ENCODE measurements around the gene ITCH.

The ITCH gene

DNA sequence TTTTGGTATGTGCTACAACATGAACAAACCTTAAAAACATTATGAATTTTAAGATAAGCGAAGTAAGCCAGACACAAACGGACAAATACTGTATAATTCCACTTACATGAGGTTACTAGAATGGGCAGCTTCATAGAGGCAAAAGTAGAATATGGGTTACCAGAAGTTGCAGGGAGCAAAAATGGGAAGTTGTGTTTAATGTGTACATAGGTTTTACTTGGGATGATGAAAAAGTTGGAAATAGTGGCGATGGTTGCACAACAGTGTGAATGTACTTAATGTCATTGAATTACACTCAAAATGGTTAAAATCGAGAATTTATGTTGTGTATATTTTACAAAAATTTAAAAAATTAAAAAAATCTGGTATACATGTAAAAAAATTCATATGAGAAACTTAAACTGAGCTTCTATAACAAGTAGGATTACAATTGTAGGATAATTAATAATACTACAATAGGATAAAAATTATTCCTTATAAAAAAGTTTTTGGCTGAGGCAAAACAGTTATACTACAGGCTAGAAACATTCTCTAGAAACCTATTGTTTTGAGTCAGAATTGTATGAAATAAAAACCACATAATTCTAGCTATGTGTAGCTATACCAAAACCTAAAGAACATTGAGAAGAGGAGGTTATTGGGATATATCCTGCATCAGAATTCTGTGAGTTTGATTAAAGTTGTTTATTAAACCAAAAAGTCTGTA, 128.3 kb downstream of the ITCH start:
- no peak for DNase-seq
- no peak overlapping the region for H3K4me2 ChIP-seq (ENCODE audit: insufficient read depth, low read length)
- H3K27me3 ChIP-seq (ENCODE audit: insufficient read depth, low read length, poor library complexity): no peaks in the 10 kb centered on the region
- no peak overlapping the region for H3K4me3 ChIP-seq (ENCODE audit: low read depth in 1 of 2, low read length in 2 of 2)
- no peaks in the 10 kb centered on the region for H3K9me3 ChIP-seq (ENCODE audit: insufficient read depth, low read length, severe bottlenecking)
- H3K36me3 ChIP-seq (ENCODE audit: insufficient read depth, low read length): peaks cover 89% of the 10 kb centered on the region
- H3K79me2 ChIP-seq (ENCODE audit: insufficient read depth, low read length): no peaks in the 10 kb centered on the region
- H2AFZ ChIP-seq (ENCODE audit: low read depth, low read length): no peak overlapping the region
- H3K9ac ChIP-seq (ENCODE audit: low read depth, low read length): no peak overlapping the region
- no peaks in the 10 kb centered on the region for H3K4me1 ChIP-seq (ENCODE audit: insufficient read depth, low read length)
- H4K20me1 ChIP-seq (ENCODE audit: insufficient read depth, low read length): no peaks in the 10 kb centered on the region
- no peak for ATAC-seq (ENCODE audit: insufficient read depth, low read depth)
- TF ChIP-seq, protein P1, sequence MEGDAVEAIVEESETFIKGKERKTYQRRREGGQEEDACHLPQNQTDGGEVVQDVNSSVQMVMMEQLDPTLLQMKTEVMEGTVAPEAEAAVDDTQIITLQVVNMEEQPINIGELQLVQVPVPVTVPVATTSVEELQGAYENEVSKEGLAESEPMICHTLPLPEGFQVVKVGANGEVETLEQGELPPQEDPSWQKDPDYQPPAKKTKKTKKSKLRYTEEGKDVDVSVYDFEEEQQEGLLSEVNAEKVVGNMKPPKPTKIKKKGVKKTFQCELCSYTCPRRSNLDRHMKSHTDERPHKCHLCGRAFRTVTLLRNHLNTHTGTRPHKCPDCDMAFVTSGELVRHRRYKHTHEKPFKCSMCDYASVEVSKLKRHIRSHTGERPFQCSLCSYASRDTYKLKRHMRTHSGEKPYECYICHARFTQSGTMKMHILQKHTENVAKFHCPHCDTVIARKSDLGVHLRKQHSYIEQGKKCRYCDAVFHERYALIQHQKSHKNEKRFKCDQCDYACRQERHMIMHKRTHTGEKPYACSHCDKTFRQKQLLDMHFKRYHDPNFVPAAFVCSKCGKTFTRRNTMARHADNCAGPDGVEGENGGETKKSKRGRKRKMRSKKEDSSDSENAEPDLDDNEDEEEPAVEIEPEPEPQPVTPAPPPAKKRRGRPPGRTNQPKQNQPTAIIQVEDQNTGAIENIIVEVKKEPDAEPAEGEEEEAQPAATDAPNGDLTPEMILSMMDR (IDR thresholded peaks at IDR 0.05; ENCODE audit: borderline replicate concordance, extremely low read depth, low read length, poor library complexity, severe bottlenecking): no peak
- no peak overlapping the region for H3K27ac ChIP-seq (ENCODE audit: low read length)

DNA sequence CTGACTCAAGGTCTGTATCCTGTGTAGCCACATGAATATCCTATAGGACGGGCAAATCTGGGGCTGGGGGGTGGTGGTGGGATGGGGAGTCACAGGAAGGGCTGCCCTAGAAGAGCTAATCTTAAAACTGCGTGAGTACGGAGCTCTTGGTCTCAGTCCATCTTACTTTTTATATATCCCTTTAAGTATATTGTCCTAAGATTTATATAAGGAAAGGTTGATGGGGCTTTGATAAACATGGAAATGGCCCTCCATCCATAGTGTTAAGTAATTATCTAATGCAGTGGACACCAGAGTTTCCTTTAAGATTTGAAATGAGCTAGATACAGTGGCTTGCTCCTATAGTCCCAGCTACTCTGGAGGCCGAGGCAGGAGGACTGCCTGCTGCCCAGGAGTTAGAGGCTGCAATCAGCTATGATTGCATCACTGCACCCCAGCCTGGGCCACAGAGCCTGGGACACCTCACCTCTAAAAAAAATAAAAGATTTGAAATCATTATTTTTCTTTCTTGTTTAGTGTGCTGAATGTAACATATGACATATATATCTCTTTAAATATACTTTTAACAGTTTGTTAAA, 128.9 kb downstream of the ITCH start:
- Histone ChIP-seq H3K36me3 (ENCODE audit: insufficient read depth, low read length) (peaks cover 89% of the 10 kb centered on the region), H3K9ac (ENCODE audit: low read depth, low read length) (no peak overlapping the region), H4K20me1 (ENCODE audit: insufficient read depth, low read length) (no peaks in the 10 kb centered on the region), H3K79me2 (ENCODE audit: insufficient read depth, low read length) (no peaks in the 10 kb centered on the region), H3K4me2 (ENCODE audit: insufficient read depth, low read length) (no peak overlapping the region), H2AFZ (ENCODE audit: low read depth, low read length) (no peak overlapping the region), H3K27ac (ENCODE audit: low read length) (no peak overlapping the region), H3K27me3 (ENCODE audit: insufficient read depth, low read length, poor library complexity) (no peaks in the 10 kb centered on the region), H3K9me3 (ENCODE audit: insufficient read depth, low read length, severe bottlenecking) (no peaks in the 10 kb centered on the region), H3K4me1 (ENCODE audit: insufficient read depth, low read length) (no peaks in the 10 kb centered on the region), H3K4me3 (ENCODE audit: low read depth in 1 of 2, low read length in 2 of 2) (no peak overlapping the region)
- TF ChIP-seq, protein P1 (IDR thresholded peaks at IDR 0.05; ENCODE audit: borderline replicate concordance, extremely low read depth, low read length, poor library complexity, severe bottlenecking): no peak
- TF ChIP-seq EZH2 (IDR thresholded peaks at IDR 0.05; ENCODE audit: borderline replicate concordance, low read depth, low read length, severe bottlenecking): no peak
- DNase-seq: no peak
- no peak for ATAC-seq (ENCODE audit: insufficient read depth, low read depth)

DNA sequence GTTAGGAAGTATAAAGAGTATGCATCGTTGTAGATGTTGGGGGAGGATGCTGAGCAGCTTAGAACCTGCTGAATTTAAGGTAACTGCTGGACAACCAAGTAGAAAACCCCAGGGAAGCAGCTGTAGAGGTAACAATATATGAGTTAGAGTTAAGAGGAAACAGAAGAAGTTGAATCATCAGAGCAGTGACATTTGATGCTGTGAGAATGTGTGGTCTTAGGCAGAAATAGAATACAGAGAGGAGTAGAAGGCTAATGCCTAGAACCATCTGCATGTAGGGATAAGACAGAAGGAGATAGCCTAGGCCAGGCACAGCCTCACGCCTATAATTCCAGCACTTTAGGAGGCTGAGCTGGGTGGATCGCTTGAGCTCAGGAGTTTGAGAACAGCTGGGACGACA, 130.6 kb downstream of the ITCH start:
- H3K36me3 ChIP-seq (ENCODE audit: insufficient read depth, low read length): peaks cover 90% of the 10 kb centered on the region
- H3K9me3 ChIP-seq (ENCODE audit: insufficient read depth, low read length, severe bottlenecking): peaks cover 3% of the 10 kb centered on the region
- no peak for ATAC-seq (ENCODE audit: insufficient read depth, low read depth)
- peaks cover 4% of the 10 kb centered on the region; the same call in 1 of the 2 replicates for H3K79me2 ChIP-seq (ENCODE audit: insufficient read depth, low read length)
- H4K20me1 ChIP-seq (ENCODE audit: insufficient read depth, low read length): no peaks in the 10 kb centered on the region
- H3K27me3 ChIP-seq (ENCODE audit: insufficient read depth, low read length, poor library complexity): no peaks in the 10 kb centered on the region
- no peak overlapping the region for H3K4me2 ChIP-seq (ENCODE audit: insufficient read depth, low read length)
- DNase-seq: no peak
- H2AFZ ChIP-seq (ENCODE audit: low read depth, low read length): no peak overlapping the region
- no peak overlapping the region for H3K4me3 ChIP-seq (ENCODE audit: low read depth in 1 of 2, low read length in 2 of 2)
- no peaks in the 10 kb centered on the region for H3K4me1 ChIP-seq (ENCODE audit: insufficient read depth, low read length)
- H3K27ac ChIP-seq (ENCODE audit: low read length): no peak overlapping the region
- no peak overlapping the region for H3K9ac ChIP-seq (ENCODE audit: low read depth, low read length)
- TF ChIP-seq EZH2 (IDR thresholded peaks at IDR 0.05; ENCODE audit: borderline replicate concordance, low read depth, low read length, severe bottlenecking): no peak
- TF ChIP-seq, protein P1 (IDR thresholded peaks at IDR 0.05; ENCODE audit: borderline replicate concordance, extremely low read depth, low read length, poor library complexity, severe bottlenecking): no peak
